Measurements from ENCODE around the gene PDZD8. TPM values are rescaled to one million over a fixed set of nuclear protein-coding genes. Genes with fewer than 3 reads are reported as not detected.

The PDZD8 gene
- total and polyA plus RNA-seq, 2 donors (not counting 3 experiments of a cell fraction or from before 2014, with no cell fraction given) = 5.9 to 22.6 TPM

DNA sequence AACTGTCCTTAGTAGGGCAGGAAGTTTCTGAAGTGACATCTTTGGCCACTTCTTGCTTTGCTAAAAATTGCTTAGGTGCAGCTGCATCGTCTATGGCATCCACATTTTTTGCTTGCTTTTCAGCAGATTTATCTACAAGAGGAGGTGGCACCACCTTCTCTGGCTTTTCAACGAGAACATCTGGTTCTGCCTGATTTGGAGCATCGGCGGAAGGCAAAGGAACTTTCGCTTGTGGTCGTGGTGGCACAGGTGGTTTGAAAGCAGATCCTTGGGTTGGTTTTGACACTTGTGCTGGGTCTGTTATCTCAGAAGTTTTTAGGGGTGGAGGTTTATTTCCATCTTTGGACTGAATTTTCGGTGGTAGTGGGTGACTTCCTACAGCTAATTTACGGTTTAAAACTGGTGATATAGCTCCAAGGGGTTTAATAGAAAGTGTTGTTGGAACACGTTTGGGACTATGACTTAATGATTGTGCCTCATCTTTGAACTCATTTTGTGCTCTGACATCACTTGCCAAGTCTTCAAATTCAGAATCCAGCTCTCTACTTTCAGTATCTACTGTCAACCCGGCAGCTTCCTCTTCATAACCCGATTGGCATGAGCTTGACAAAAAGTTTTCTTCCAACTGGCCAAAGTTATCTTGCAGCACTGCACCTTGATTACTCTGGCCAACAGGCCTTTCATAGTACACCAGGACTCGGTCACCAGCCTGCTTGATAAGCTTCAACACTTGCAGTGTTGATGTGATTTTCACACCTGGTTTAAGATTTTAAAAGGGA is 90.3 kb downstream of the PDZD8 start:
- no peak for DNase-seq (ENCODE audit: low read depth, low spot score)
- no peak overlapping the region for H3K9ac ChIP-seq (replicated peaks; ENCODE audit: extremely low read depth, insufficient read depth, low read length)
- TF ChIP-seq GATA2 (IDR thresholded peaks at IDR 0.05; ENCODE audit: insufficient read depth, insufficient read length, low read depth, low read length) (no peak), POLR2A (IDR thresholded peaks at IDR 0.05; ENCODE audit: low read depth, low read length) (no peak), FOS (IDR thresholded peaks at IDR 0.05; ENCODE audit: borderline replicate concordance, insufficient read depth, low read length) (no peak), JUN (IDR thresholded peaks at IDR 0.05; ENCODE audit: borderline replicate concordance, insufficient read depth, insufficient read length, low read depth) (no peak), POLR2AphosphoS5 (IDR thresholded peaks at IDR 0.05; ENCODE audit: insufficient read depth, low read depth, low read length) (no peak), CTCF (IDR thresholded peaks at IDR 0.05; ENCODE audit: extremely low read depth in 1 of 2, insufficient read depth in 1 of 2, low read depth in 1 of 2, low read length in 2 of 2) (no peak), MYC (IDR thresholded peaks at IDR 0.05; ENCODE audit: low read depth, low read length) (no peak), EZH2 (IDR thresholded peaks at IDR 0.05; ENCODE audit: borderline replicate concordance, low read depth, low read length, severe bottlenecking) (no peak)
- TF ChIP-seq, protein P1, sequence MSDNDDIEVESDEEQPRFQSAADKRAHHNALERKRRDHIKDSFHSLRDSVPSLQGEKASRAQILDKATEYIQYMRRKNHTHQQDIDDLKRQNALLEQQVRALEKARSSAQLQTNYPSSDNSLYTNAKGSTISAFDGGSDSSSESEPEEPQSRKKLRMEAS (IDR thresholded peaks at IDR 0.05; ENCODE audit: insufficient read depth, insufficient read length) = no peak
- H3K79me2 ChIP-seq (ENCODE audit: control insufficient read depth, insufficient read depth, low read length) = no peaks in the 10 kb centered on the region
- H3K4me2 ChIP-seq (ENCODE audit: insufficient read depth, low read length) = no peak overlapping the region
- ChIA-PET CTCF (interaction anchor here (1.2 kb wide), 1 partner anchor 34 kb away, joined by 3 read pairs; no protein-coding TSS in a partner anchor), POLR2A (no interaction called here)
- H3K4me1 ChIP-seq (ENCODE audit: control insufficient read depth, extremely low read depth, insufficient read depth, low read length) = no peaks in the 10 kb centered on the region
- intact Hi-C loops (cut with micrococcal nuclease) = no loop called here
- no peaks in the 10 kb centered on the region for H3K27me3 ChIP-seq (ENCODE audit: control insufficient read depth in 2 of 2, insufficient read depth in 2 of 2, low read length in 2 of 2)
- no peaks in the 10 kb centered on the region for H4K20me1 ChIP-seq (replicated peaks; ENCODE audit: control insufficient read depth, extremely low read depth, insufficient read depth, low read length)
- FAIRE-seq = peak; percentile 4
- BruUV-seq (replicated peaks) = no TSS peak
- dilution Hi-C loops (cut with MboI; ENCODE audit: extremely low pct_ligation_motif_present, low sequenced_read_pairs) = no loop called here
- no peaks in the 10 kb centered on the region for H3K9me3 ChIP-seq (replicated peaks; ENCODE audit: control insufficient read depth, insufficient read depth, low read length)
- H3K36me3 ChIP-seq (ENCODE audit: control insufficient read depth in 2 of 2, extremely low read depth in 1 of 2, insufficient read depth in 2 of 2, low read length in 2 of 2) = peaks cover 3 to 6% of the 10 kb centered on the region in 2 experiments
- no peaks in the 10 kb centered on the region for H3K9me1 ChIP-seq (replicated peaks; ENCODE audit: control insufficient read depth, extremely low read depth, insufficient read depth, low read length)
- no peak overlapping the region for H2AFZ ChIP-seq (ENCODE audit: low read depth, low read length)
- H3K4me3 ChIP-seq (replicated peaks in 1 of 3; ENCODE audit: insufficient read depth in 1 of 3, low read depth in 1 of 3, low read length in 3 of 3) = no peak overlapping the region
- no peak overlapping the region for H3K27ac ChIP-seq (ENCODE audit: insufficient read depth, low read depth, low read length)
